Fibroblast of lung (primary cell): Measurements from ENCODE around the gene MYOC.

Experiments used
- EZH2 ChIP-seq: IDR thresholded peaks from 2 replicates; pipeline ENCODE4 v1.5.1; 2012; ENCODE audit warnings: low read length, control low read depth, mild to moderate bottlenecking; ENCODE audit errors: missing control alignments
- TF ChIP-seq, protein P1 (sequence below), 2 donors: IDR thresholded peaks in 1 of 2; conservative IDR thresholded peaks in 1 of 2; 1 replicate in 1 of 2; 2 replicates in 1 of 2; pipeline ENCODE4 v1.5.1; 2011 to 2012; ENCODE audit warnings: low read length in 2 of 2, control low read depth in 1 of 2, inconsistent platforms in 1 of 2, low read depth in 1 of 2, mild to moderate bottlenecking in 1 of 2

DNA sequence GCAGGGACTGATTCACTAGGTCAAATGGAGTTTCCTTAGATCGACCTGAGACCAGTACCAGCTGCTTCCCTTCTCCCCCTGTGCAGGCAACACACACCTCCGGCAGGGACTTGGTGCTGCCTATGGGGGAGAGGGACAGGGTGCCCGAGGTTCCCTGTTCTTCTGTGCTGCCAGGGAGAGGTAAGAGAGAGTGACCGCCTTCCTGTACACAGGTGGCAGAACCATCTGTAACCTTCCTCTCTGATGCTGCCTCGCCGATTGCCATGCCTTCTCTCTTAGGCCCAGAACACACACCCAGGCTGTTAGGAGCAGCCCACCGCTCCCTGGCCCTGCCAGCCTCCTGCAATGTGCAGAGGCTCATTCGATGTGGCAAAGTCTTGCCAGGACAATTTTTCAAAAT, 9.3 kb downstream of the MYOC start:
- TF ChIP-seq, protein P1, sequence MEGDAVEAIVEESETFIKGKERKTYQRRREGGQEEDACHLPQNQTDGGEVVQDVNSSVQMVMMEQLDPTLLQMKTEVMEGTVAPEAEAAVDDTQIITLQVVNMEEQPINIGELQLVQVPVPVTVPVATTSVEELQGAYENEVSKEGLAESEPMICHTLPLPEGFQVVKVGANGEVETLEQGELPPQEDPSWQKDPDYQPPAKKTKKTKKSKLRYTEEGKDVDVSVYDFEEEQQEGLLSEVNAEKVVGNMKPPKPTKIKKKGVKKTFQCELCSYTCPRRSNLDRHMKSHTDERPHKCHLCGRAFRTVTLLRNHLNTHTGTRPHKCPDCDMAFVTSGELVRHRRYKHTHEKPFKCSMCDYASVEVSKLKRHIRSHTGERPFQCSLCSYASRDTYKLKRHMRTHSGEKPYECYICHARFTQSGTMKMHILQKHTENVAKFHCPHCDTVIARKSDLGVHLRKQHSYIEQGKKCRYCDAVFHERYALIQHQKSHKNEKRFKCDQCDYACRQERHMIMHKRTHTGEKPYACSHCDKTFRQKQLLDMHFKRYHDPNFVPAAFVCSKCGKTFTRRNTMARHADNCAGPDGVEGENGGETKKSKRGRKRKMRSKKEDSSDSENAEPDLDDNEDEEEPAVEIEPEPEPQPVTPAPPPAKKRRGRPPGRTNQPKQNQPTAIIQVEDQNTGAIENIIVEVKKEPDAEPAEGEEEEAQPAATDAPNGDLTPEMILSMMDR (conservative IDR thresholded peaks at IDR 0.05 in 1 of 2, IDR thresholded peaks at IDR 0.05 in 1 of 2; ENCODE audit: low read depth in 1 of 2, low read length in 2 of 2) = no peak
- no peak for TF ChIP-seq EZH2
